Muscle layer of colon (tissue), 2 donors: Measurements from ENCODE around the gene SORCS2.

Source experiments
- H3K27ac ChIP-seq: one replicate; pipeline ENCODE4 v1.7.0; 2013; ENCODE audit warnings: low read depth, mild to moderate bottlenecking, low read length, moderate library complexity
- H3K27me3 ChIP-seq, 2 donors: one replicate each; pipeline ENCODE4 v1.7.0; 2013; ENCODE audit warnings: low read length in 2 of 2, mild to moderate bottlenecking in 2 of 2; ENCODE audit not compliant: insufficient read depth in 2 of 2, control insufficient read depth in 1 of 2
- H3K36me3 ChIP-seq: one replicate; pipeline ENCODE4 v1.7.0; 2013; ENCODE audit warnings: mild to moderate bottlenecking, low read length; ENCODE audit not compliant: insufficient read depth
- H3K4me1 ChIP-seq: one replicate; pipeline ENCODE4 v1.7.0; 2013; ENCODE audit warnings: mild to moderate bottlenecking, low read length; ENCODE audit not compliant: insufficient read depth
- H3K4me3 ChIP-seq, 2 donors: one replicate each; pipeline ENCODE4 v1.7.0; 2013; ENCODE audit warnings: low read length in 2 of 2, low read depth in 1 of 2, mild to moderate bottlenecking in 1 of 2, moderate library complexity in 1 of 2
- H3K9ac ChIP-seq: one replicate; pipeline ENCODE4 v1.7.0; 2013; ENCODE audit warnings: low read length
- H3K9me3 ChIP-seq: one replicate; pipeline ENCODE4 v1.7.0; 2013; ENCODE audit warnings: mild to moderate bottlenecking, low read length
- donor health status: abdominal sarcoma.
- donor health status: Adenocarcinoma of cecum.

SORCS2 gene

DNA sequence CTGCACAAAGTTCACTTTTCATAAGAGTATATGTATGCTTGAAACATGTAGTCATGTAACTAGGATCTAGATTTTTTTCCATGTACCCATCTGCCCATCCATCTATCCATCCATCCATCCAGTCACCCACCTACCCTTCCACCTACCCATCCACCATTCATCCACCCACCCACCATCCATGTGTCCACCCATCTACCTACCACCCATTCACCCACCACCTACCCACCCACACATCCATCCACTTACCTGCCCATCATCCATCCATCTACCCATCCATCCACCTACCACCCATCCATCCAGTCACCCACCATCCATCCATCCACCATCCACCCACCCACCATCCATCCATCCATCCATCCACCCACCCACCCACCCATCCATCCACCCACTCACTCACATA, 364.2 kb downstream of the SORCS2 start:
- no peaks in the 10 kb centered on the region for H3K36me3 ChIP-seq
- H3K4me1 ChIP-seq = no peaks in the 10 kb centered on the region
- H3K27ac ChIP-seq = no peak overlapping the region
- H3K9me3 ChIP-seq = peaks cover 22% of the 10 kb centered on the region
- H3K4me3 ChIP-seq = no peak overlapping the region
- no peak overlapping the region for H3K9ac ChIP-seq
- no peaks in the 10 kb centered on the region for H3K27me3 ChIP-seq

GRCh38 chr4:7557456-7557855, 365.1 kb downstream of the SORCS2 start:
- no peak overlapping the region for H3K27ac ChIP-seq
- no peaks in the 10 kb centered on the region for H3K36me3 ChIP-seq
- no peak overlapping the region for H3K9ac ChIP-seq
- H3K9me3 ChIP-seq = peaks cover 20% of the 10 kb centered on the region
- H3K4me3 ChIP-seq = no peak overlapping the region
- no peaks in the 10 kb centered on the region for H3K27me3 ChIP-seq
- no peaks in the 10 kb centered on the region for H3K4me1 ChIP-seq

GRCh38 chr4:7558436-7558835, 366.1 kb downstream of the SORCS2 start:
- H3K9me3 ChIP-seq = peaks cover 11% of the 10 kb centered on the region
- no peaks in the 10 kb centered on the region for H3K36me3 ChIP-seq
- H3K9ac ChIP-seq = no peak overlapping the region
- no peak overlapping the region for H3K27ac ChIP-seq
- no peaks in the 10 kb centered on the region for H3K4me1 ChIP-seq
- H3K4me3 ChIP-seq = no peak overlapping the region
- H3K27me3 ChIP-seq = no peaks in the 10 kb centered on the region

DNA sequence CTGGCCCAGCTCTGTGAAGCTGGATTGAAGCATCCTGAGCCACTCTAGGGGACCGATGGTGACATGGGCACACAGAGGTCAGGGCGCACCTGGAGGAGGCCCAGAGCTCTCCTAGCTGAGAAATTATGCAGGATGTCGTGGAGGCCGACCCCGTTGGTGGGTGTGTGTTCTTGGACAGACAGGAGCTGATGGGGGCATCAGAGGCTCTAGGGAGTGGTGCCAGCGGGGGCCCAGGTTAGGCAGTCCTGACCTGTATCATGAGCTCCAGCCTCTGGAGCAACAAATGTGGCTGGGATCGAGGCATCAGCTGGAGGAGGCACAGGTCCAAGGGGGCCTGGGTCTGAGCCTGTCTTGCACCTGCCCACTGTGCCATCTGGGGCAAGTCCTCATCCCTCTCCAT, 367.0 kb downstream of the SORCS2 start:
- Histone ChIP-seq H3K9ac (no peak overlapping the region), H3K4me3 (no peak overlapping the region), H3K27me3 (no peaks in the 10 kb centered on the region), H3K4me1 (no peaks in the 10 kb centered on the region), H3K9me3 (peaks cover 2% of the 10 kb centered on the region), H3K27ac (no peak overlapping the region), H3K36me3 (no peaks in the 10 kb centered on the region)

DNA sequence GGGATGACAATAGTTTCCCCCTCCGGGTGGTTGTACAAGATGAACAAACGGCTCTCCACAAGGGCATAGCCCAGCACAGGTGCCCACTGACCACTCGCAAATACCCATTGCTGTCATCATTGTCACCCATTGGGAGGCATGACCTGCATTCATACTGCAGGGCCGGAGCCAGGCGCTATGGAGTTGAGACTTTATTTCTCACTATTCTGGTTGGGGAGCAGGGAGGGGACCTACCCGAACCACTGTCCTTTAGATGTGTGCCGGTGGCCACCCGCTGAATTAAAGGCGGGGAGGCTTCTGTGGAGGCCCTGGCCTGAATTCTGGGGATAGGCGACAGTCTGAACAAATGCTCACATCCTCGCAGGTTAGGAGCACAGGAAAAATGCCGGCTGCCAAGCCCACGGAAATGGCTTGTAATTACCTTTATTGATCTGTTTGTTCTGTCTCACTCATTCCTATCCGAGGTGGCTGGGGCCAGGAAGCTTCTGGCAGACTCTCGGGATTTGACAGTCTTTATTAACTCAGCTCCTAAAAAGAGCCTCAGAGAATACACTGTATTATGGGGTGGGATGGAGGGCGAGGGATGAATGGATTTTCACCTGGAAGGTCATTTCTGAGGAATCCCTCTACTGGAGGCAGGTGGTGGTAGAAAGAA, 367.5 kb downstream of the SORCS2 start:
- Histone ChIP-seq H3K36me3 (no peaks in the 10 kb centered on the region), H3K9ac (no peak overlapping the region)

GRCh38 chr4:7561557-7561956, 369.2 kb downstream of the SORCS2 start:
- no peak overlapping the region for H3K9ac ChIP-seq
- no peak overlapping the region for H3K27ac ChIP-seq
- no peak overlapping the region for H3K4me3 ChIP-seq
- no peaks in the 10 kb centered on the region for H3K4me1 ChIP-seq
- H3K9me3 ChIP-seq = no peaks in the 10 kb centered on the region
- no peaks in the 10 kb centered on the region for H3K36me3 ChIP-seq
- no peaks in the 10 kb centered on the region for H3K27me3 ChIP-seq

More for the DNA sequence above, 367.5 kb downstream of the SORCS2 start:
- H3K9me3 ChIP-seq = no peaks in the 10 kb centered on the region
- no peak overlapping the region for H3K4me3 ChIP-seq
- no peak overlapping the region for H3K27ac ChIP-seq
- no peaks in the 10 kb centered on the region for H3K27me3 ChIP-seq
- no peaks in the 10 kb centered on the region for H3K4me1 ChIP-seq

GRCh38 chr4:7564242-7564641, 371.9 kb downstream of the SORCS2 start:
- no peaks in the 10 kb centered on the region for H3K36me3 ChIP-seq
- H3K4me1 ChIP-seq = no peaks in the 10 kb centered on the region
- H3K27ac ChIP-seq = no peak overlapping the region
- H3K9me3 ChIP-seq = no peaks in the 10 kb centered on the region
- H3K9ac ChIP-seq = no peak overlapping the region
- no peak overlapping the region for H3K4me3 ChIP-seq
- no peaks in the 10 kb centered on the region for H3K27me3 ChIP-seq

- no peak overlapping the region for H3K9ac ChIP-seq
- H3K4me3 ChIP-seq = no peak overlapping the region
- H3K27me3 ChIP-seq = no peaks in the 10 kb centered on the region
- no peaks in the 10 kb centered on the region for H3K36me3 ChIP-seq
- H3K9me3 ChIP-seq = no peaks in the 10 kb centered on the region
- no peaks in the 10 kb centered on the region for H3K4me1 ChIP-seq
- H3K27ac ChIP-seq = no peak overlapping the region
These were observed 373.1 kb downstream of the SORCS2 start for GRCh38 chr4:7565483-7565882.

DNA sequence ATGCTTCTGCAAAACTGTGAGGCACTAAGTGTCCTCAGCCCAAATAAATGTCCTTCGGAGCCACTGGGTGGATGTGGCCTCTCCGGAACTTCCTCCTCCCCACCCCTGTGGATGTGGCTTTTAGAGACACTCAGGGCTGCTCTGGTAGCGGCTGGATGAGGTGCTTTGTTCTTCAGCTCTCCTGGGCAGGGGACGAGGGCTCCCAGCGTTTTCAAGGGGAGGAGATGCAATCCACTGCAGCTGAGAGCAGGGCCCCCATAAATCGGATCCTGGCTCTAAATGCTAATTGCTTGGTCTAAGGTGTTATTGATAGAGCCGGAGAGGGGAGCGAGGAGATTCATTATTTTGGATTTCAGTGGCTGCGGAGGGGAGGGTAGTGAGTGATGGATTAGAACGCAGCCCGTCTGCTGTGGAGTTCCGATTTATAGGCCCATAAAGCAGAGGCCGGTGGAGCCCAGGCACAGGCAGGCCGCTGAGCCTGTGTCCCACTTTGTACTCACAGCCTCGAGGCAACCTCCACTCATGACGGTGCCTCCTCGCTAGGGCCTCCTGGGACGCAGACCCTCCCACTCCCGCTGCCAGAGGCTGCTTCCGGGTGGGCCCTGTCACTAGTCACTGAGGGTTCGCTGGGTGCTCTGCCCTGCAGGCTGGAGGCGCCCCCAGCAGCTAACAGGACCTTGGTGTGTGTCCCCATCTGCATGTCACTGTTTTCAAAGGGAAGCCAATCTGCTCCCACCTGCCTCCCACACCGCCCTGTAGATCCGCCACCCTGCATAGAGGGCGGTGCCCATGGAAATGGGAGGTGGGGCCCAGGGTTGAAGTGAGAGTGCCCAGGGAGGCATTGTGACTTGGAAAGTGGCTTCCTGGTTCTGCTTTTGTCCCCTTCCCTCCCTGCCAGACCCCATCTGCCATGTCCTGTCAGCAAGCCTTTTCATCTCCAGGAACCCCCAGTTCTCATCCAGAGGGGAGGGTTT, 377.8 kb downstream of the SORCS2 start:
- no peaks in the 10 kb centered on the region for H3K9me3 ChIP-seq

GRCh38 chr4:7571001-7571400, 378.7 kb downstream of the SORCS2 start:
- H3K4me1 ChIP-seq = no peaks in the 10 kb centered on the region
- no peaks in the 10 kb centered on the region for H3K27me3 ChIP-seq
- no peaks in the 10 kb centered on the region for H3K36me3 ChIP-seq
- H3K4me3 ChIP-seq = no peak overlapping the region
- H3K9ac ChIP-seq = no peak overlapping the region
- H3K9me3 ChIP-seq = no peaks in the 10 kb centered on the region
- H3K27ac ChIP-seq = no peak overlapping the region

More for the DNA sequence above, 377.8 kb downstream of the SORCS2 start:
- Histone ChIP-seq H3K27me3 (no peaks in the 10 kb centered on the region), H3K27ac (no peak overlapping the region), H3K36me3 (no peaks in the 10 kb centered on the region), H3K4me3 (no peak overlapping the region), H3K4me1 (no peaks in the 10 kb centered on the region), H3K9ac (no peak overlapping the region)

- H3K9me3 ChIP-seq = peaks cover 7% of the 10 kb centered on the region
- H3K27ac ChIP-seq = no peak overlapping the region
- no peak overlapping the region for H3K9ac ChIP-seq
- H3K4me1 ChIP-seq = no peaks in the 10 kb centered on the region
- no peak overlapping the region for H3K4me3 ChIP-seq
- no peaks in the 10 kb centered on the region for H3K27me3 ChIP-seq
- H3K36me3 ChIP-seq = no peaks in the 10 kb centered on the region
These were observed 379.4 kb downstream of the SORCS2 start for GRCh38 chr4:7571701-7572100.
